ENCODE results near the gene CSTA.

GRCh38 chr3:122307976-122308375 is 17.1 kb upstream of the CSTA start:
- no peak for TF ChIP-seq CTCF (conservative IDR thresholded peaks at IDR 0.05; ENCODE audit: low read length)
- TF ChIP-seq EZH2phosphoT487 (IDR thresholded peaks at IDR 0.05; ENCODE audit: borderline replicate concordance): no peak
